Measurements from ENCODE around the gene RSRP1.
"Not testable (repeated sequence)": the region's sequence is repeated elsewhere in the genome, so short reads cannot be mapped to it uniquely, and the experiment has no call there.

Gene RSRP1

DNA sequence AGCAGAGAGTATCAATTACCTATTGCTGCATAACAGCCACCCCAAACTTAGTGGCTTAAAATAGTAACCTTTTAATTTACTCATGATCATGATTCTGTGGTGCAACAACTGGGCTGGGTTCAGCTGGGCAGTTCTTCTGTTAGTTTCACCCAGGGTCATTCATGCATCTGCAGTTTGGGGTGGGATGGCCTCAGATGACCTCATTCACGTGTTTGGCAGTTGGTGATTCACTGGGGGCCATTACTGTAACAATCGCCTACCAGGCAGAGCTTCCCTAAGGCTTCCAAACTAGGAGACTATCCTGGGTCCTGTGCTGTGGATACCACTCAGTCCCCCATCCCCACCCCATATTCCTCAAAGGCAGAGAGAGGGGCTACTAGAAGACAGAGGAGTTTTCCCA is 31.1 kb upstream of the RSRP1 start:
- WGBS, 2 experiments (ENCODE audit: insufficient coverage in 2 of 2): 60% methylated on average over 1 of the region's 2 CpGs
- not testable (repeated sequence) for H3K27ac ChIP-seq (ENCODE audit: low read depth, low read length, severe bottlenecking); H3K9me3 ChIP-seq (ENCODE audit: control insufficient read depth, low read length); H3K36me3 ChIP-seq (ENCODE audit: control insufficient read depth, insufficient read depth, low read length); H3K4me1 ChIP-seq (ENCODE audit: control insufficient read depth, insufficient read depth, low read length, poor library complexity, severe bottlenecking); H3K4me3 ChIP-seq (ENCODE audit: extremely low read depth, insufficient read depth, low read length, poor library complexity, severe bottlenecking)

DNA sequence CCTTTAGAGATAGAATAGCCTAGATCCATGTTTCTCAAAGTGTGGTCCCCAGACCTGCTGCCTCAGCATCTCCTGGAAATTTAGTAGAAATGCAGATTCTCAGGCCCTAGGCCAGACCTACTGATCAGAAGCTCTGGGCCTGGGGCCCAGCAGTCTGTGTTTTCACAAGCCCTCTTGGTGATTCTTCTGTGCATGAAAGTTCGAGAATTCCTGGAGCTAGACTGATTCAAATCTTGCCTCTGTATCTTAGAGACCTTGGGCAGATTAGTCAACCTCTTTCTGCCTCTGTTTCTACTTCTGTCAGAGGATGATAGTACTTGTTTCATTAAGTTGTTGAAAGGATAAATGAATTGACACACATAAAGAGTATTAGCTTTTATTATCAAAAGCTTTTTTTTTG is 30.0 kb upstream of the RSRP1 start:
- WGBS, 2 experiments (ENCODE audit: insufficient coverage in 2 of 2): no CpG with 5 or more reads among the region's 1 CpG
- not testable (repeated sequence) for H3K9me3 ChIP-seq (ENCODE audit: control insufficient read depth, low read length); H3K4me1 ChIP-seq (ENCODE audit: control insufficient read depth, insufficient read depth, low read length, poor library complexity, severe bottlenecking); H3K36me3 ChIP-seq (ENCODE audit: control insufficient read depth, insufficient read depth, low read length); H3K27ac ChIP-seq (ENCODE audit: low read depth, low read length, severe bottlenecking); H3K4me3 ChIP-seq (ENCODE audit: extremely low read depth, insufficient read depth, low read length, poor library complexity, severe bottlenecking)

DNA sequence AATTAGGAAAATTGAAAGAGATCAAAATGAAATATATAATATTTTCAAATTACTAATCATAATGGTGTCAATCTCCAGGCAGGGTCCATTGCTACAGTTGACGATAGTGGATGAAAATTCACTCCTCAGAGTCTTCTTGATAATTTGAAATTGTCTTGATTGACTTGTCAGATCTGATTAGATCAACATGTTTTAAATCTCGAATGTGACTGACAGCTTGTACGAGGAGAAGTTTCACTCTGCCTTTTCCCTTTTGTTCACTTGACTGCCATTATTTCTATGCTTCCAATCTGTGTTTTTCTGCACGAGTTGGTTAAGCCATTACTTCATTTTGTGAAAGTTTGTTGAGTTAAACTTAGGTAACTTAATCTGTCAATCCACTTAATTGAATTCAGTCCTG is 28.4 kb upstream of the RSRP1 start:
- H3K36me3 ChIP-seq (ENCODE audit: control insufficient read depth, insufficient read depth, low read length); H3K27ac ChIP-seq (ENCODE audit: low read depth, low read length, severe bottlenecking); H3K4me1 ChIP-seq (ENCODE audit: control insufficient read depth, insufficient read depth, low read length, poor library complexity, severe bottlenecking); H3K9me3 ChIP-seq (ENCODE audit: control insufficient read depth, low read length); H3K4me3 ChIP-seq (ENCODE audit: extremely low read depth, insufficient read depth, low read length, poor library complexity, severe bottlenecking): not testable (repeated sequence)
- 80% methylated on average over 1 of the region's 4 CpGs; no CpG with 5 or more reads in 1 of the 2 experiments for WGBS, 2 experiments (ENCODE audit: insufficient coverage in 2 of 2)

DNA sequence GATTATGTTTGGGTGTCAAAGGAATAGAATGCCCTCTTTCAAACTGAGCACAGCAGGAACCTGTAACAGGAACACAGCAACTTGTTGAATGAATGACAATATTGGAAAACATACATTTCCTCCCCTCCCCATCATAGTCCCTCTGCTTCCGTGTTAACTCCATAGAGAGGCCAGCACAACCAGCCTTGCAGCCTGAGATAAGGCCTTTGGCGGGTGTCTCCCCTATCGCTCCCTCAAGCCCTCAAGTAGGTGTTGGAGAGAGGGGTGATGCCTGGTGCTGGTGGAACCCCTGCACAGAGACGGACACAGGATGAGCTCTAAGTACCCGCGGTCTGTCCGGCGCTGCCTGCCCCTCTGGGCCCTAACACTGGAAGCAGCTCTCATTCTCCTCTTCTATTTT is 25.0 kb upstream of the RSRP1 start, which contains the start of gene RHD:
RHD (plus strand) TSS at position 272 of the 400 bp plus-strand sequence; CDS start at position 311, 39 bp downstream.
- not testable (repeated sequence) for H3K4me1 ChIP-seq (ENCODE audit: control insufficient read depth, insufficient read depth, low read length, poor library complexity, severe bottlenecking); H3K36me3 ChIP-seq (ENCODE audit: control insufficient read depth, insufficient read depth, low read length); H3K9me3 ChIP-seq (ENCODE audit: control insufficient read depth, low read length); H3K27ac ChIP-seq (ENCODE audit: low read depth, low read length, severe bottlenecking); H3K4me3 ChIP-seq (ENCODE audit: extremely low read depth, insufficient read depth, low read length, poor library complexity, severe bottlenecking)
- no CpG with 5 or more reads among the region's 8 CpGs for WGBS, 2 experiments (ENCODE audit: insufficient coverage in 2 of 2)

DNA sequence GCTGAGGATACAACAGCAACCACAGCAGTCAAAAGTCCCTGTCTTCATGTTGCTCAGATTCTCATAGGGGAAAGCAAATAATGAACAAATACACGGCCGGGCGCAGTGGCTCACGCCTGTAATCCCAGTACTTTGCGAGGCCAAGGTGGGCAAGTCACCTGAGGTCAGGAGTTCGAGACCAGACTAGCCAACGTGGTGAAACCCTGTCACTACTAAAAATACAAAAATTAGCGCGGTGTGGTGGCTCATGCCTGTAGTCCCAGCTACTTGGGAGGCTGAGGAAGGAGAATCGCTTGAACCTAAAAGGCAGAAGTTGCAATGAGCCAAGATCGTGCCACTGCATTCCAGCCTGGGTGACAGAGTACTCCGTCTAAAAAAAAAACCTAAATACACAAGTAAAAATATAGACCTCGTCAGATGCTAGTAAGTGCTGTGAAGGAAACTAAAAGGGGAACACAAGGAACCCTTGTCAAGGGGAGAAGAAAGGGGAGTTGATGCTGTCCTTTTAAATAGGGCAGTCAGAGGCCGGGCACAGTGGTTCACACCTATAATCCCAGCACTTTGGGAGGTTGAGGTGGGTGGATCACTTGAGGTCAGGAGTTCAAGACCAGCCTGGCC is 21.0 kb upstream of the RSRP1 start:
- H3K27ac ChIP-seq (ENCODE audit: low read depth, low read length, severe bottlenecking); H3K36me3 ChIP-seq (ENCODE audit: control insufficient read depth, insufficient read depth, low read length); H3K4me1 ChIP-seq (ENCODE audit: control insufficient read depth, insufficient read depth, low read length, poor library complexity, severe bottlenecking); H3K9me3 ChIP-seq (ENCODE audit: control insufficient read depth, low read length): not testable (repeated sequence)
- H3K4me3 ChIP-seq (ENCODE audit: extremely low read depth, insufficient read depth, low read length, poor library complexity, severe bottlenecking): peak overlapping the region; percentile 39
- 60 to 72% methylated on average over 6 to 7 of the region's 14 CpGs for WGBS, 2 experiments (ENCODE audit: insufficient coverage in 2 of 2)

DNA sequence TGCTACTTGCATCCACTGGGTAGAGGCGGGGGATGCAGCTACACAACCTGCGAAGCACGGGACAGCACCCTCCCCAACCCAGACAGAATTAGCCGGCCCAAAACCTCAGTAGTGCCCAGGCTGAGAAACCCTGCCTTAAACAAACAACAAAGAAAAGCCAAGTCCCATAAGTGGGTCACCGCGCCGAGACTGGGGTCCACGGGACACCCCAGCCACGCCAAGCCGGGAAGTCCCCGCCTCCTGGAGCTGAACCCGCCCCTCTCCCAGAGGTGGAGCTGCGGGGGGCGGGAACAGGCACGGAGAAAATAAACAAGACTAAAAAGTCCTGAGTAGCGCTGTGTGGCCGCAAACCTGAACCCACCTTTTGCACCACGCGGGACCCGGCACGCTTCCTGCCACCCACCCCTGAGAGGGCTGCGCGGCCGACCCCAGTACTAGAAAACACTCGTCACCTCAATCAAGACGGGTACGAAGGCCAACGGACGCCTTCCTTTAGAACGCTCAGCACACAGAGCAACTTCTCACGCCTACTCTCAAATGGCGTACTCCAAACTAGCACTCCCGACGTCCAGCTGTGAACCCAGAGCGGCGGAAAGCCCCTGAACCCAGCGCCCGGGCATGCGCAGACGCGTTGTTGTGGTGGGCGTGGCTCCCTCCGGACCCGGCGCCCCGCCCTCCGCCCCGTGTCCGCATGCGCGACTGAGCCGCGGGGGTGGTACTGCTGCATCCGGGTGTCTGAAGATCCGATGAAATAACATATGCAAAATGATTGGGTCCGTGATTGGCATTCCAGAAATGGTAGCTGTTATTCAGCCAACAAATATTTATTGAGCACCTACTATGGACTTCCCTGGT is 20.3 kb upstream of the RSRP1 start:
- not testable (repeated sequence) for H3K36me3 ChIP-seq (ENCODE audit: control insufficient read depth, insufficient read depth, low read length); H3K9me3 ChIP-seq (ENCODE audit: control insufficient read depth, low read length); H3K4me1 ChIP-seq (ENCODE audit: control insufficient read depth, insufficient read depth, low read length, poor library complexity, severe bottlenecking)
- 0% methylated on average over 16 to 20 of the region's 56 CpGs for WGBS, 2 experiments (ENCODE audit: insufficient coverage in 2 of 2)
- Histone ChIP-seq H3K27ac (ENCODE audit: low read depth, low read length, severe bottlenecking) (peak overlapping the region; percentile 59), H3K4me3 (ENCODE audit: extremely low read depth, insufficient read depth, low read length, poor library complexity, severe bottlenecking) (peak overlapping the region; percentile 39)

DNA sequence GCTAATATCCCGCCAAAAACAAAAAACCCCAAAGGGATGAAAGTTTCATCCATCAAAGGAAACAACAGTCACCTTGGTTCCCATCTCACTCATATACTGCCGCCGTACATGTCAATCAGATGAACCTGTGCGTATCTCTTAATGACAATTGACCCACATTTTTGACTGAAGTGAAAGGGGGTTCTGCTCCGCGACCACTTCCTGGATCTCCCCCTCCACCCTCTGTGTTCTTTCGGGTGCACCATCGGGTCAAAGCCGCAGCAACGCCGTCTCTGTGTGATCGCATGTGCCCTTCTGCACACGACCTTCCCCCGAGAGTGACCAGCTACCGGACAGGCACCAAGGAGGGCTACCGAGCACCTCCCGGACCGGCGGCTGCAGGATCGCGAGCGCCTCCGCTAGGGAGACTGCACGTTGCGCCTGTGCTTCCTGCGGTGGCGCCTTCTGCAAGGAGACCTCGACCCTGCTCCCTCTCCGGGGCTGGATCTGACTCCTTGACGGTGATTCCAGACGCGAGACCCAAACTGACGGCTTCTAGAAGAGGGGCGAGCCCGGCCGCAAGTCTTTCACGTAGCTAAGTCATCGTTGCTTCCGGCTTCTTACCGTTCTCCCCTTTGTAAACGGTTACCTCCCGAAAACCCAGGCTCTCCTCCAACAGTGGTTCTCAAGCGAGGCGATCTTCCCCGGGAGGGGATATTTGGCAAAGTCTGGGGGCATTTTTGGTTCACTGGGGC is 19.5 kb upstream of the RSRP1 start:
- not testable (repeated sequence) for H3K9me3 ChIP-seq (ENCODE audit: control insufficient read depth, low read length); H3K27ac ChIP-seq (ENCODE audit: low read depth, low read length, severe bottlenecking); H3K4me1 ChIP-seq (ENCODE audit: control insufficient read depth, insufficient read depth, low read length, poor library complexity, severe bottlenecking); H3K36me3 ChIP-seq (ENCODE audit: control insufficient read depth, insufficient read depth, low read length)
- WGBS, 2 experiments (ENCODE audit: insufficient coverage in 2 of 2): 0% methylated on average over 4 to 6 of the region's 45 CpGs
- H3K4me3 ChIP-seq (ENCODE audit: extremely low read depth, insufficient read depth, low read length, poor library complexity, severe bottlenecking): peak overlapping the region; percentile 39

DNA sequence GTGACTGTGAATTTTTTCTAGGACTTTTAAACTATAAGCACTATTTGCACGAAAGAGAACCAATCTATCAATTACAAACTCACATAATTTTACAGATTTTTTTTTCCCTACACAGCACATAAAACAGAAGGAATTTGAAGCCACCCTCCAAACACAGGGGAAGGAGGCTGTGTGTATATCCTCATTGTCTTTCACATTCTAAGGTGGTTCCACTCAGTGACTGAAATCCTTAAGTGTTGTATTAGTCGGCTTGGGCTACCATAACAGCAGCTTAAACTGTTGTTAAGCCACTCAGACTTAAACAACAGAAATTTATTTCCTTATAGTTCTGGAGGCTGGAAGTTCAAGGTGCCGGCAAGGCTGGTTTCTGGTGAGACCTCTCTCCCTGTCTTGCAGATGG is 13.1 kb upstream of the RSRP1 start:
- not testable (repeated sequence) for H3K36me3 ChIP-seq (ENCODE audit: control insufficient read depth, insufficient read depth, low read length); H3K4me3 ChIP-seq (ENCODE audit: extremely low read depth, insufficient read depth, low read length, poor library complexity, severe bottlenecking); H3K4me1 ChIP-seq (ENCODE audit: control insufficient read depth, insufficient read depth, low read length, poor library complexity, severe bottlenecking); H3K27ac ChIP-seq (ENCODE audit: low read depth, low read length, severe bottlenecking); H3K9me3 ChIP-seq (ENCODE audit: control insufficient read depth, low read length)
- WGBS, 2 experiments (ENCODE audit: insufficient coverage in 2 of 2): 100% methylated on average over 2 of the region's 3 CpGs; no CpG with 5 or more reads in 1 of the 2 experiments

DNA sequence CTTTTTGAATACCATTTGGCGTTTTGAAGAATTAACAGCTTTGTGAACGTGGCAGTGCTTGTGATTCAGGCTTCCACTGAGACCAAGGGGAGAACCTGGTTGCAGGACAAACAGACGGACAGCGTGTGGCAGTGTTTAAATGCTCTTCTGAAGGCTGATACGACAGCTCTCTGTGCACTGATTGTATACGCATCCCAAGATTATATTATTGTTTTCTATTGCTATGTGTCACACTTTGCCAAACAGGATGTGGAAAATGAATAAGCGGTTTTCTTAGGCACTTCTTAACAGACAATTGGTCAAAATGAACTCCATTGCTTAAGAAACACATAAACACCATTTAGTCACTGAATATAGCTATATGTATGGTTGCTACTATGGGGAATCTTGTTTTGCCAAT is 12.6 kb upstream of the RSRP1 start:
- H3K4me1 ChIP-seq (ENCODE audit: control insufficient read depth, insufficient read depth, low read length, poor library complexity, severe bottlenecking); H3K36me3 ChIP-seq (ENCODE audit: control insufficient read depth, insufficient read depth, low read length); H3K4me3 ChIP-seq (ENCODE audit: extremely low read depth, insufficient read depth, low read length, poor library complexity, severe bottlenecking); H3K9me3 ChIP-seq (ENCODE audit: control insufficient read depth, low read length); H3K27ac ChIP-seq (ENCODE audit: low read depth, low read length, severe bottlenecking): not testable (repeated sequence)
- WGBS, 2 experiments (ENCODE audit: insufficient coverage in 2 of 2): 100% methylated on average over 1 of the region's 7 CpGs

DNA sequence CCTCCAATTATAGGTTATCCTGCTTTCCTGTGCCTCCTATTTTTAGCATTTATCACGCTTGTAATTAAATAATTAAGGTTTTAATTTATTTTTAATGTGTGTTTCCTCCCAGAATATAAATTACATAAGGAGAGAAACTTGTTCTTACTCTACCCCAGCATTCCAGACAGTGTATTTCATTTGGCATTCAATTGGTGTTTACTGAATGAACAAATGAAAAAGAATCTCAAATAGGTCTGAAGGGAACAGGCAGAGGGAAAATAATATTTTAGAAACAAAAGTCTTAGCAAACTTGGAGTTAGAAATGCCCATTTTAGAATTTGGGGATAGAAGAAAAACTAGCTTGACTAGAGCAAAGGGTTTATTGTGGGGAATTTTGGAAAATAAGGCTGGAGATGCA is 9.9 kb upstream of the RSRP1 start:
- no peaks in the 10 kb centered on the region for H3K36me3 ChIP-seq (ENCODE audit: control insufficient read depth, insufficient read depth, low read length)
- H3K4me1 ChIP-seq (ENCODE audit: control insufficient read depth, insufficient read depth, low read length, poor library complexity, severe bottlenecking): no peaks in the 10 kb centered on the region
- no peak overlapping the region for H3K27ac ChIP-seq (ENCODE audit: low read depth, low read length, severe bottlenecking)
- no CpG with 5 or more reads among the region's 1 CpG for WGBS, 2 experiments (ENCODE audit: insufficient coverage in 2 of 2)
- H3K9me3 ChIP-seq (ENCODE audit: control insufficient read depth, low read length): no peaks in the 10 kb centered on the region
- H3K4me3 ChIP-seq (ENCODE audit: extremely low read depth, insufficient read depth, low read length, poor library complexity, severe bottlenecking): no peak overlapping the region

DNA sequence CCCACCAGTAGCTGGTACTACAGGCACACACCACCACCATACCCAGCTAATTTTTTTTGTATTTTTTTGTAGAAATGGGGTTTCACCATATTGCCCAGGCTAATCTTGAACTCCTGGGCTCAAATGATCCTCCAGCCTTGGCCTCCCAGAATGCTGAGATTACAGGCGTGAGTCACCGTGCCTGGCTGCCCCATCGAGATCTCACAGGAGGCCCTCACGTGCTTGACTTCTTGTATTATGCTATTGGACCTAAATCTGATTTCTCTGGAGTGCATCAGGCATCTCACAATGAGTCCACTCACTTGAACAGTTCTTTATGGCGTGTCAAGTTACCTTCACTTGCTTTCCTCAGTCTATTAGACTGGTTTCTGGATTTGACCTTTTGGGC is 9.3 kb upstream of the RSRP1 start:
- WGBS, 2 experiments (ENCODE audit: insufficient coverage in 2 of 2): 92 to 96% methylated on average over 4 to 5 of the region's 5 CpGs
- Histone ChIP-seq H3K4me3 (ENCODE audit: extremely low read depth, insufficient read depth, low read length, poor library complexity, severe bottlenecking) (no peak overlapping the region), H3K36me3 (ENCODE audit: control insufficient read depth, insufficient read depth, low read length) (no peaks in the 10 kb centered on the region), H3K9me3 (ENCODE audit: control insufficient read depth, low read length) (no peaks in the 10 kb centered on the region), H3K4me1 (ENCODE audit: control insufficient read depth, insufficient read depth, low read length, poor library complexity, severe bottlenecking) (no peaks in the 10 kb centered on the region), H3K27ac (ENCODE audit: low read depth, low read length, severe bottlenecking) (no peak overlapping the region)

Data from mesodermal cell (in vitro differentiated cells).